OCI-LY1 (cell line): ENCODE results near the gene SZT2.

Experiments
- CTCF ChIP-seq: fragments of 200-600 bp; sonication (generic), shearing (Covaris generic); IDR thresholded peaks from 2 replicates; pipeline ENCODE4 v1.5.1; 2017; ENCODE audit warnings: mild to moderate bottlenecking, antibody characterized with exemption, low read length, moderate library complexity, mixed read lengths
- EZH2 ChIP-seq: fragments of 200-600 bp; sonication (generic), shearing (Covaris generic); IDR thresholded peaks from 2 replicates; pipeline ENCODE4 v1.8.0; 2017; ENCODE audit warnings: borderline replicate concordance, mixed run types, mild to moderate bottlenecking, antibody characterized with exemption, low read length, moderate library complexity, mixed read lengths

GRCh38 chr1:43426221-43426620 is 36.5 kb downstream of the SZT2 start:
- no peak for TF ChIP-seq CTCF
- no peak for TF ChIP-seq EZH2
